Stimulated activated CD4-positive, alpha-beta T cell treated with anti-CD3 and anti-CD28 coated beads, Interleukin-12 subunit alpha, Interleukin-12 subunit beta, amount 100 ng/mL, for 4 hours (primary cell): ENCODE measurements around the gene EVA1A.
"Not testable (repeated sequence)": the region's sequence is repeated elsewhere in the genome, so short reads cannot be mapped to it uniquely, and the experiment has no call there.

Experiments used
- DNase-seq: peaks from one replicate; pipeline ENCODE4 v3.0.0-alpha.2; 2020

EVA1A gene

GRCh38 chr2:75516378-75517360 lies 44.1 kb downstream of the EVA1A start:
- no peak for DNase-seq

DNA sequence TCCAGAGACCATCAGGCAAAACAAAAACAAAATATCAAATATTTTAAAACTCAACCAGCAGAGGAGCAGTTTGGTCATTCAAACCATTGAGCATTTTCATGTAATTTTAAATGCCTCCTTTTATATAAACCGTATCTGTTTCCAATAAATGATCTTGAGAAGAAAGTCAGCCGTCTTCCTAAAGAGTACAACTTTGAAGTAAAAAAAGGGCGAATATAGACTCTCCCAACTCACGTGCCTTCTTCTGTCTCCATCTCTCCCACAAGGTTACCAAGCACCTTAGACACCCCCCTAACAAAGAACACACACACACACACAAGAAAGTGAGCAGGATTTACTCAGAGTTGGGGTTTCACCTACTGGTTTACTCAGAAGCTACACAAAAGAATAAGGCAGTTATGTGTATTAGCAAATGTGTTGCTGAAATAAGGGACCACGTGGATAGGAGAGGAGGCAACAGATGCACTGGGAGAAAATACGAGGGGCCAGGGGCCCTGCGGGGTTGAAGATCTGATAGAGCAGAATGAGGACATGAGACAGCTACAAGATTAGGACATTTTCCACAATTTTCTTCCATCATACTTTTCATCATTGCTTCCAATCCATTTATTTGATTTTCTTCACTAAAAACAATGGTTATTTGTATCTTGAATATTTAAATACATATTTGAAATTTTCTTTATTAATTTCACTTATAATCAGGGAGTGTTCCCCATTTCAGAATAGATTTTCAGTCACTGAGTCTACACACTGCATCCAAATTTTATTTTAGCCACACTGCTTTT lies 45.0 kb downstream of the EVA1A start:
- DNase-seq = no peak

GRCh38 chr2:75513616-75514170 lies 47.0 kb downstream of the EVA1A start:
- DNase-seq = no peak

GRCh38 chr2:75512455-75513212 lies 48.1 kb downstream of the EVA1A start:
- DNase-seq = no peak

DNA sequence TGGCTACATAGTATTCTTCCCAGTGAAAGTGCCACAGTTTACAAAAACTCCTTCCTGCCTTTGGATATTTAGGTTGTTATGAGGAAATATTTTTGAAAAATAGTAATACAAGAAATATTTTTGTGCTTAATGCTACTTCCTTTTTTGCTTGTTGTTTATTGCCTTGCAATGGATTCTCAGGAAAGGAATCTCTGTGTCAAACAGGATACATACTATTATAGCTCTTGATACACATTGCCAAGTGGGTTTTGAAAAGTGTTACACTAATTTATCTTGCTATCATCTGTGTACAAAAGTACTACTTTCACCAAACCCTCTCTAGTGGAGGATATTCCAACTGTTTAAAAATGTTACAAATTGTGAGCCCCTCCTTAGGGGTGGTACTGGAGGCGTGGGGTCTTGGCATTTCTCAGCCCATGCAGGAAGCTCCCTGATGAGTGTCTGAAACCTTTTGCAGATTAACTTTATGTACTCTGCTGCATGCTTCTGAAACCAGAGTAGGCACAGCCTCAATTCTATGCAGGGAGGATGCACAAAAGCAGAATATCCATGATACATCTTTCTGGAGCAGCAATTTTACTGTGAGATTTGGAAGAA lies 54.5 kb downstream of the EVA1A start:
- no peak for DNase-seq

- DNase-seq = no peak
Measured at GRCh38 chr2:75505012-75505411, 55.7 kb downstream of the EVA1A start.

GRCh38 chr2:75503048-75503607 lies 57.6 kb downstream of the EVA1A start:
- no peak for DNase-seq

DNA sequence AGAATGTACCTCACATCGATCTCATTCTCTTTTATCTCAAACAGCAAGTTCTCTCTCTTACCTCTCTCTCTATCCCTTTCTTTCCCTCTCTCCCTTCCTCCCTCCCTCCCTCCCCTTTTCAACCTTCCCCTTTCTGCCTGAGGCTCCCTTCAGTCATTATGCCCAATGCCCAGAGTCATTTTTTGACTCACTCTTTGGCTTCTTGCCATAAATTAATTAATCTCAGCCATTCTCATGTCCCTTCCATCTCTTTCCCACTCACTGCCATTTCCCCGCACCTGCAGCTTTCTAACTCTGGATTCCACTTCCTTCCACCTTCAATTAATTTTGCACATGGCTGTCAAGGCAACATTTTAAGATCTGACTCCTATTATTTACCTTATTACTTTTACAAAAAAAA lies 60.1 kb downstream of the EVA1A start:
- no peak for DNase-seq

- DNase-seq = no peak
Measured at GRCh38 chr2:75499534-75499933, 61.2 kb downstream of the EVA1A start.

DNA sequence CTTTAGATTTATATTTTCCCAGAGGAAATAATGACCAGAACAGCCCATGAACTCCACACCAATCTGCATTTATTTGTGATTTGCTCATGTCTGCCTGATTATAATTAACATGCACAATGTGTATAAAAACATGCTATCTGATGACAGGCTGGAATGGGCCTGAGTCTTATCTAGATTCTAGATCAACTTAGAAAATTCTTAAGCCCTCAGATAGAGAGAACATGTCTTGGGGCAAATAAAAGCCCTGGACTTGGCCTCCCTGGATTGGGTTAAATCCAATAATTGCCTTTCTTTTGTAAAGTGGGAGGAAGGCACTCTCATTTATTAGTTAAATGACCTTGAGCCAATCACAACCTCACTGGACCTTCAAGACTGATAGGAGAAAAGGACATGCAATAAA lies 61.8 kb downstream of the EVA1A start:
- no peak for DNase-seq

DNA sequence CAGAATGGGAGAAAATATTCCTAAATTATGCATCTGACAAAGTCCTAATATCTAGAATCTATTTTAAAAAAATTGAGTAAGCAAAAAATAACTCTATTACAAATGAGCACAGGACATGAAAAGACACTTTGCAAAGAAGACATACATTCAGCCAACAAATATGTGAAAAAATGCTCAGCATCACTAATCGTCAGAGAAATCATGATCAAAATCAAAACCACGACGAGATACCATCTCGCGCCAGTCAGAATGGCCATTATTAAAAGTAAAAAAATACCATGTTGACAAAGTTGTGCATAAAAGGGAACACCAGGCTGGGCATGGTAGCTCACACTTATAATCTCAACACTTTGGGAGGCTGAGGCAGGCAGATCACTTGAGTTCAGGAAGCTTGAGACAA lies 63.5 kb downstream of the EVA1A start:
- DNase-seq = no peak

GRCh38 chr2:75495862-75496261 lies 64.9 kb downstream of the EVA1A start:
- no peak for DNase-seq

- DNase-seq = no peak
Measured at GRCh38 chr2:75494137-75494769, 66.5 kb downstream of the EVA1A start.

DNA sequence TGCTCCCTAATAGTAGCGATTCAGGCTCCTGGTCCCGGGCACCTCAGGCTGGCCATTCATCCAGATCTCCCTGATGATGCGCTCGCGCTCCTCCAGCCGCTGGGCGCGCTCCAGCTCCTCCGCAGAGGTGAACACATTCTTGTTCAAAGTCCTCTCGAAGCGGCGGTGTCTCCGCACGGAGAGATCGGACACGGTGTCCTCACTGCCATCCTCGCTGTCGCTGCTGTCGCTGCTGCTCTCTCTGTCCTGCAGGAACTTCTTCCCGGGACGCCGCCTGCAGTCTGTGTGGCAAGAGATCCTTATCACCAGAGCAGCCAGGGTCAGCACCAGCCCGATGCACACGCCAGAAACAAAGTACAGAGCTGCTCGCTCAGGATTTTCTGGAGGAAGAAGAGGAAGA lies 67.5 kb downstream of the EVA1A start:
- no peak for DNase-seq

- DNase-seq = no peak
Measured at GRCh38 chr2:75491129-75491753, 69.5 kb downstream of the EVA1A start.

GRCh38 chr2:75489721-75490120 lies 71.0 kb downstream of the EVA1A start:
- DNase-seq = no peak

- no peak for DNase-seq
Measured at GRCh38 chr2:75488157-75488556, 72.6 kb downstream of the EVA1A start.

GRCh38 chr2:75486735-75487134 lies 74.0 kb downstream of the EVA1A start:
- DNase-seq = not testable (repeated sequence)

- no peak for DNase-seq
Measured at GRCh38 chr2:75484840-75485239, 75.9 kb downstream of the EVA1A start.

DNA sequence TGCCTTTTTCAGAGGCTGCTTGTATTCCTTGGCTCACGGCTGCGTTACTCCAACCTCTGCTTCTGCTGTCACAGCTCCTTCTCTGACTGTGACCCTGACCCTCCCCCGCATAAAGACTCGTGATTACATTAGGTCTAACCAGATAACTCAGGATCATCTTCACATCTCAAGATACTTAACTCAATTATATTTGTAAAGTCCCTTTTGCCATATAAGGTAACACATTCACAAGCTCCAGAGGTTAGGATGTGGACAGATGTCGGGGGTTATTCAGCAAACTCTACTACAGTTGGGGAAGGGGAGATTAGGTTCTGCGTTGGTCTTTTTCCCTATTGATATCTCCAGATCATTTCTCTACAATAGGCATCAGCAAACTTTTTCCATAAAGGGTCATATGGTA lies 76.9 kb downstream of the EVA1A start:
- no peak for DNase-seq

DNA sequence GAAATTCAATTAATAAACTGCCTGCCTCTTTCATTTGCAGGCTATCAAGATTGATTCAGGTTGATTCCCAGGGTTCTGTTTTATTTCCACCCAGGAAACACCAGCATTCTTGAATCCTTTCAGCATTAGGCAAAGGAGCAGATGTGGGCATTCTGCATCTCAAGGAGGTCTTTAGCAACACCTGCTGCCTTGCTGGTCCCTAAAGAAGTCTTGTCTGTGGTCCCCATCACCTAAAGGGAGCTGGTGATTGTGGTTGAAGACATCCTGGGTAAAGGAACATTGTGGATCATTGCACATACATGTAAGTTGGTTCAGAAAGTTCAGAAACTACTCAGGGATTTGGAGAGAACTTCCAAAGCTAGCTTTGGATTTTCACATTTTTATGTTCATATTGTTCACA lies 78.3 kb downstream of the EVA1A start:
- DNase-seq = no peak
